Activated CD8-positive, alpha-beta T cell treated with anti-CD3 and anti-CD28 coated beads for 36 hours (primary cell): Measurements from ENCODE around the gene IL22RA2. TPM values are rescaled to one million over a fixed set of nuclear protein-coding genes. Genes with fewer than 3 reads are reported as not detected.

ENCODE experiments used
- ATAC-seq: fragments of 200-7000 bp; cut with Tn5 transposase; one replicate; pipeline ENCODE4 v1.10.0; 2021; ENCODE audit warnings: mild to moderate bottlenecking, moderate library complexity
- CTCF ChIA-PET: fragments of 350-600 bp; sonication (Branson Sonifier 250); formaldehyde crosslinking; loops from one replicate; lab custom pipeline; 2021; ENCODE audit warnings: antibody characterized with exemption; lab: Charles Lee
- POLR2A ChIA-PET: fragments of 350-600 bp; sonication (Branson Sonifier 250); formaldehyde crosslinking; loops from one replicate; lab custom pipeline; 2021; ENCODE audit warnings: antibody characterized with exemption; lab: Charles Lee
- DNase-seq: peaks from one replicate; pipeline ENCODE4 v3.0.0-alpha.2; 2020
- H3K27ac Mint-ChIP-seq: one replicate; pipeline ENCODE4 v1.8.0; 2021; ENCODE audit warnings: mild to moderate bottlenecking, mixed read lengths
- H3K27me3 Mint-ChIP-seq: one replicate; pipeline ENCODE4 v1.8.0; 2021; ENCODE audit warnings: mixed read lengths
- H3K36me3 Mint-ChIP-seq: one replicate; pipeline ENCODE4 v1.8.0; 2021; ENCODE audit warnings: low read depth, mixed read lengths
- H3K4me1 Mint-ChIP-seq: one replicate; pipeline ENCODE4 v1.8.0; 2021; ENCODE audit warnings: low read depth, mixed read lengths
- H3K4me3 Mint-ChIP-seq: one replicate; pipeline ENCODE4 v1.8.0; 2021; ENCODE audit warnings: mild to moderate bottlenecking, moderate library complexity, mixed read lengths
- H3K9me3 Mint-ChIP-seq: one replicate; pipeline ENCODE4 v1.8.0; 2021; ENCODE audit warnings: mixed read lengths
- CTCF ChIP-seq: fragments of 200-600 bp; IDR thresholded peaks from one replicate; pipeline ENCODE4 v1.8.0; 2022; ENCODE audit warnings: antibody characterized with exemption, mild to moderate bottlenecking
- intact Hi-C: fragments of 100-400 bp; cut with micrococcal nuclease; formaldehyde crosslinking; loops from one replicate; pipeline ENCODE4 v1.10.0; 2022
- total RNA-seq, 2 experiments: library from RNA; stranded (reverse); gene quantifications; one replicate each; pipeline ENCODE4 v1.2.3, GENCODE V29; 2021

IL22RA2 gene
- total RNA-seq, 2 experiments from 2014 or later: not detected

- intact Hi-C loops: no loop called here
- no peak overlapping the region for H3K27ac Mint-ChIP-seq
- H3K9me3 Mint-ChIP-seq: peaks cover 7% of the 10 kb centered on the region
- POLR2A ChIA-PET: interaction anchor here (0.5 to 0.8 kb wide), 2 partner anchors 13 to 845 kb away, joined by 3 read pairs; no protein-coding TSS in a partner anchor
- DNase-seq: no peak
- peaks cover 1% of the 10 kb centered on the region for H3K27me3 Mint-ChIP-seq
- CTCF ChIA-PET: no interaction called here
- ATAC-seq: no peak
- H3K4me1 Mint-ChIP-seq: no peaks in the 10 kb centered on the region
- H3K4me3 Mint-ChIP-seq: no peak overlapping the region
- no peak for TF ChIP-seq CTCF
- H3K36me3 Mint-ChIP-seq: no peaks in the 10 kb centered on the region
Measured at GRCh38 chr6:137148306-137149034, 25.0 kb downstream of the IL22RA2 start.

GRCh38 chr6:137147195-137147594 is 26.2 kb downstream of the IL22RA2 start:
- no peak for ATAC-seq
- intact Hi-C loops: no loop called here
- TF ChIP-seq CTCF: no peak
- no peak for DNase-seq
- Mint-ChIP-seq H3K36me3 (no peaks in the 10 kb centered on the region), H3K4me3 (no peak overlapping the region), H3K9me3 (peaks cover 6% of the 10 kb centered on the region), H3K27me3 (no peaks in the 10 kb centered on the region), H3K27ac (no peak overlapping the region), H3K4me1 (no peaks in the 10 kb centered on the region)
- ChIA-PET POLR2A (interaction anchor here (0.7 to 0.8 kb wide), 2 partner anchors 9 to 15 kb away, joined by 3 to 4 read pairs; no protein-coding TSS in a partner anchor), CTCF (no interaction called here)

GRCh38 chr6:137146206-137146605 is 27.2 kb downstream of the IL22RA2 start:
- ChIA-PET CTCF (no interaction called here), POLR2A (interaction anchor here (0.7 kb wide), 1 partner anchor 10 kb away, joined by 4 read pairs; no protein-coding TSS in a partner anchor)
- no peak overlapping the region for H3K27ac Mint-ChIP-seq
- ATAC-seq (no peak), DNase-seq (no peak)
- intact Hi-C loops: no loop called here
- no peaks in the 10 kb centered on the region for H3K36me3 Mint-ChIP-seq
- H3K4me3 Mint-ChIP-seq: no peak overlapping the region
- H3K4me1 Mint-ChIP-seq: no peaks in the 10 kb centered on the region
- no peaks in the 10 kb centered on the region for H3K27me3 Mint-ChIP-seq
- no peak for TF ChIP-seq CTCF
- H3K9me3 Mint-ChIP-seq: peaks cover 4% of the 10 kb centered on the region

GRCh38 chr6:137145421-137145820 is 28.0 kb downstream of the IL22RA2 start:
- Mint-ChIP-seq H3K36me3 (no peaks in the 10 kb centered on the region), H3K27ac (no peak overlapping the region), H3K4me1 (no peaks in the 10 kb centered on the region), H3K4me3 (no peak overlapping the region), H3K27me3 (no peaks in the 10 kb centered on the region), H3K9me3 (no peaks in the 10 kb centered on the region)
- no peak for TF ChIP-seq CTCF
- DNase-seq: no peak
- CTCF ChIA-PET: interaction anchor here (0.7 kb wide), 1 partner anchor 94 kb away, joined by 3 read pairs; no protein-coding TSS in a partner anchor
- intact Hi-C loops: no loop called here
- POLR2A ChIA-PET: no interaction called here
- ATAC-seq: no peak

- no peak for DNase-seq
- H3K4me1 Mint-ChIP-seq: no peaks in the 10 kb centered on the region
- H3K27me3 Mint-ChIP-seq: peaks cover 9% of the 10 kb centered on the region
- no peaks in the 10 kb centered on the region for H3K36me3 Mint-ChIP-seq
- peaks cover 9% of the 10 kb centered on the region for H3K9me3 Mint-ChIP-seq
- H3K4me3 Mint-ChIP-seq: no peak overlapping the region
- POLR2A ChIA-PET: no interaction called here
- H3K27ac Mint-ChIP-seq: no peak overlapping the region
- no peak for ATAC-seq
- no peak for TF ChIP-seq CTCF
- intact Hi-C loops: no loop called here
- CTCF ChIA-PET: no interaction called here
Measured at GRCh38 chr6:137136065-137136464, 37.4 kb downstream of the IL22RA2 start.
